ENCODE measurements around the gene KLHL21. TPM values are rescaled to one million over a fixed set of nuclear protein-coding genes. Genes with fewer than 3 reads are reported as not detected.

The KLHL21 gene
- total RNA-seq, 2 donors from 2014 or later = 38.4 to 60.0 TPM

GRCh38 chr1:6577831-6578525 is 24.7 kb downstream of the KLHL21 start:
- H3K4me1 ChIP-seq = peaks cover 33% of the 10 kb centered on the region
- WGBS, 2 donors = 77% methylated on average over 6 of the region's 6 CpGs
- H3K9me3 ChIP-seq = no peaks in the 10 kb centered on the region
- intact Hi-C loops (cut with DNase I) = no loop called here
- DNase-seq (no peak), ATAC-seq (no peak)
- no peaks in the 10 kb centered on the region for H3K27me3 ChIP-seq
- H3K4me3 ChIP-seq = no peak overlapping the region
- no peaks in the 10 kb centered on the region for H3K36me3 ChIP-seq (replicated peaks in 1 of 2; ENCODE audit: insufficient read depth in 1 of 2, low read depth in 2 of 2)
- H3K27ac ChIP-seq = no peak overlapping the region
- no peak for TF ChIP-seq CTCF (IDR thresholded peaks at IDR 0.05)
- TF ChIP-seq POLR2A (IDR thresholded peaks at IDR 0.05) = no peak

GRCh38 chr1:6574818-6575217 is 27.9 kb downstream of the KLHL21 start:
- H3K4me1 ChIP-seq = peaks cover 7% of the 10 kb centered on the region
- H3K27ac ChIP-seq = no peak overlapping the region
- peaks cover 0 to 3% of the 10 kb centered on the region in 2 donors for H3K27me3 ChIP-seq
- ATAC-seq (no peak), DNase-seq (no peak)
- H3K36me3 ChIP-seq (replicated peaks in 1 of 2; ENCODE audit: insufficient read depth in 1 of 2, low read depth in 2 of 2) = no peaks in the 10 kb centered on the region
- H3K4me3 ChIP-seq = no peak overlapping the region
- H3K9me3 ChIP-seq = no peaks in the 10 kb centered on the region
- TF ChIP-seq POLR2A (IDR thresholded peaks at IDR 0.05) = no peak
- intact Hi-C loops (cut with DNase I) = no loop called here
- 60 to 79% methylated on average over 1 to 14 of the region's 14 CpGs for whole genome bisulfite sequencing, 2 donors

GRCh38 chr1:6574025-6574620 is 28.5 kb downstream of the KLHL21 start:
- intact Hi-C loops (cut with DNase I) = no loop called here
- 76 to 81% methylated on average over 7 to 8 of the region's 8 CpGs for WGBS, 2 donors
- no peaks in the 10 kb centered on the region for H3K36me3 ChIP-seq (replicated peaks in 1 of 2; ENCODE audit: insufficient read depth in 1 of 2, low read depth in 2 of 2)
- ATAC-seq (no peak), DNase-seq (no peak)
- no peak overlapping the region for H3K4me3 ChIP-seq
- H3K27ac ChIP-seq = no peak overlapping the region
- TF ChIP-seq CTCF (IDR thresholded peaks at IDR 0.05) (no peak), POLR2A (IDR thresholded peaks at IDR 0.05) (no peak)
- peaks cover 2% of the 10 kb centered on the region for H3K4me1 ChIP-seq
- peaks cover 0 to 3% of the 10 kb centered on the region in 2 donors for H3K27me3 ChIP-seq
- no peaks in the 10 kb centered on the region for H3K9me3 ChIP-seq

- no peaks in the 10 kb centered on the region for H3K36me3 ChIP-seq (replicated peaks in 1 of 2; ENCODE audit: insufficient read depth in 1 of 2, low read depth in 2 of 2)
- ATAC-seq (no peak), DNase-seq (no peak)
- no peaks in the 10 kb centered on the region for H3K4me1 ChIP-seq
- no peak overlapping the region for H3K27ac ChIP-seq
- no peak for TF ChIP-seq CTCF (IDR thresholded peaks at IDR 0.05)
- no peak for TF ChIP-seq POLR2A (IDR thresholded peaks at IDR 0.05)
- H3K9me3 ChIP-seq = no peaks in the 10 kb centered on the region
- intact Hi-C loops (cut with DNase I) = no loop called here
- WGBS, 2 donors = 69 to 81% methylated on average over 11 to 12 of the region's 12 CpGs
- peaks cover 0 to 3% of the 10 kb centered on the region in 2 donors for H3K27me3 ChIP-seq
- H3K4me3 ChIP-seq = no peak overlapping the region
Measured at GRCh38 chr1:6572653-6573383, 29.9 kb downstream of the KLHL21 start.

GRCh38 chr1:6570987-6571386 is 31.7 kb downstream of the KLHL21 start:
- no peaks in the 10 kb centered on the region for H3K36me3 ChIP-seq (replicated peaks in 1 of 2; ENCODE audit: insufficient read depth in 1 of 2, low read depth in 2 of 2)
- intact Hi-C loops (cut with DNase I) = no loop called here
- TF ChIP-seq CTCF (IDR thresholded peaks at IDR 0.05) (no peak), POLR2A (IDR thresholded peaks at IDR 0.05) (no peak)
- ATAC-seq = no peak
- H3K27ac ChIP-seq = no peak overlapping the region
- H3K4me1 ChIP-seq = no peaks in the 10 kb centered on the region
- WGBS, 2 donors = 0 to 72% methylated on average over 1 to 5 of the region's 5 CpGs
- H3K4me3 ChIP-seq = no peak overlapping the region
- peaks cover 0 to 3% of the 10 kb centered on the region in 2 donors for H3K27me3 ChIP-seq
- DNase-seq = no peak
- H3K9me3 ChIP-seq = no peaks in the 10 kb centered on the region
